HG02973 (cell line): Measurements from ENCODE around the gene SCAF8.
A peak's percentile ranks its signal among the peaks of the same experiment; 100 is the strongest.
"Not testable (repeated sequence)": the region's sequence is repeated elsewhere in the genome, so short reads cannot be mapped to it uniquely, and the experiment has no call there.

Experiments used
- ATAC-seq: cut with Tn5 transposase; IDR thresholded peaks from one replicate; pipeline ENCODE4 v1.9.1; 2021; ENCODE audit warnings: moderate library complexity; ENCODE audit not compliant: unreplicated experiment

Gene SCAF8

DNA sequence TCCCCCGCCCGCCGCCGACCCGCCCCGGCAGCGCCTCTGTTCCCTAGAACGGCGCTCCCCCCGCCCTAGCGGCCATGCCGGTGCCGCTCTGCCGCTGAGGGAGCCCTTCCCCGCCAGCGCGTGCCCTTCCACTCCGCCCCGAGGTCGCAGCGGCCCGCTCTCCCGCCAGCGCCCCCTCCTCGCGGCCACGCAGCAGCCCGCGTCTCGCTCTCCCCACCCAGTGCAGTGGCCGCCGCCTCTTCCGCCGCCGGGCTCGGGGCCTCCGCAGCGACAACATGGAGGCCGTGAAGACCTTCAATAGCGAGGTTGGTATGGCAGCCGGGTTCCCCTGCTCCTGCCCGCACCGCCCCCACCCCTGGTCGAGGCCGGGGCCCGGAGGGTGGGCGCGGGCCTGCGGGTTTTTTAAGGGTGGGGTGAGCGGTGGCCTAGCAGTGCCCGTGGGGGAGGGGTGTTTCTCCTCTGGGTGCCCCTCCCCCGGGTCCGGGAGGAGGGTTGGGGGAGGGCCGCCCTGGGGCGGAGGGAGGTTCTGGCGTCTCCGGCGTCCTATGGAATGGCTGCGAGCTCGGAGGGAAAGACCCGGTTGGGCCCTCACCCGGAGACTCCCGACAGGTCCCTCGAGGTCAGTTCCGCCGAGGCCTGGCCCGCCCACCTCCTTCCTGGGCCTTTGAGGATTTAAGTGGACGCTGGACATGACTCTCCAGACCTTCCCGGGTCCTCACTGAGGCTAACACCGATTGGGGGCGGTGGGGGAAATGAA, 588 bp downstream of the SCAF8 start:
- ATAC-seq: peak; percentile 65

DNA sequence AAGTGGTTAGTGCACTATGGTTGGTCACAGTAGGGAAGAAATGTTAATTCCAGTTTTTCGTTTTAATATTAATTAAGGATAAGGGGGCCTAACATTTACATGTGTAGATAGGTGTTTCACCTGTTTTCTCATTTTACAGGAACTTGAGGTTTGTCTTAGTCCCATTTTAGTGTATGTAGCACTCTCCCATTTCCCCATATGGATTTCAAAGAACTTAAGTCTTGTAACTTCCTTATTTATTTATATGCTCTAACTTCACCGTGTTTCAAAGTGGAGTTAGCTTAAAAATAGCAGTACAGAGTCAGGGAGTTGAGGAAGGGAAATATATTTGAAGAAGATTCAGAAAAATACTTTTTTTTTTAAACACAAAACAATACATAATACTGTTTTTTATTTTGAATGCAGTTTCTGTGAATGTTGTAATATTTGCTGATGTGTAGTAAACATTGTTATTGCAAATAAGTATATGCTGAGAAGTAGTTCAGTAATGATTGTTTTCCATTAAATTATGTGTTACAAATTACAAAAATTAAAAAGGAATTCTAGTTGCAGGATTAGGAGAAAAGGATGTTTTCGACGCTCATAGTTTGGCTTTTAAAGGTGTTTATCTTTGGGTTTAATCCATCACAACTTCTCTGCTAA, 3.5 kb downstream of the SCAF8 start:
- ATAC-seq: no peak

DNA sequence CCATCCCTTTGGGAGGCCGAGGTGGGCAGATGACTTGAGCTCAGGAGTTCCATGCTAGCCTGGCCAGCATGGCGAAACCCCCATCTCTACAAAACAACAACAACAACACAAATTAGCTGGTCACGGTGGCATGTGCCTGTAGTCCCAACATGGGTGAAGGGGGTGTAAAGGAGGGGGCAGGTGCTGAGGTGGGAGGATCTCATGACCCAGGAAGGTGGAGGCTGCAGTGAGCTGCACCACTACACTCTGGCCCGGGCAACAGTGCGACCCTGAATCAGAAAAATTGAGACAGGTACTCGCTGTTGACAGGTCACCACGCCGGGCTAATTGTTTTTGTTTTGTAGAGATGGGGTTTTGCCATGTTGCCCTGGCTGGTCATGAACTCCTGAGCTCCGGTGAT, 4.2 kb downstream of the SCAF8 start:
- no peak for ATAC-seq

DNA sequence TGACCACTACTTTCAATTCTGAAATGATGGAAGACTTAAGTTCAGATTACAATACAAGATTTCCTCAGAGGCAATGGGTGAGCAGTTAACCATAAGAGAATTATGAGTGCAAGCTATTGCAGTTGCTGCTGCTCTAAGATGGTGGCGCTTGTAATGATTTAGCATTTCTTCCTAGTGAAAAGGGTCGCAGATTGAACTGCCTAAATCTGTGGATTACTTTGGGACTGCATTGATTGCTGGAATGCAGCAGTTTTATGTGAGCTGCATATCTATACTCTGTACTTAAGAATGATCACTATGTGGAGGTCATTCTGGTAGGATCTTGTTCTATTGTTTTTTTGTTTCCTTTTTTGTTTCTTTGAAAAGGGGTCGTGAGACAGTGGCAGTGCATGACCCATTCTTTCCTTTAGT, 5.3 kb downstream of the SCAF8 start:
- no peak for ATAC-seq

DNA sequence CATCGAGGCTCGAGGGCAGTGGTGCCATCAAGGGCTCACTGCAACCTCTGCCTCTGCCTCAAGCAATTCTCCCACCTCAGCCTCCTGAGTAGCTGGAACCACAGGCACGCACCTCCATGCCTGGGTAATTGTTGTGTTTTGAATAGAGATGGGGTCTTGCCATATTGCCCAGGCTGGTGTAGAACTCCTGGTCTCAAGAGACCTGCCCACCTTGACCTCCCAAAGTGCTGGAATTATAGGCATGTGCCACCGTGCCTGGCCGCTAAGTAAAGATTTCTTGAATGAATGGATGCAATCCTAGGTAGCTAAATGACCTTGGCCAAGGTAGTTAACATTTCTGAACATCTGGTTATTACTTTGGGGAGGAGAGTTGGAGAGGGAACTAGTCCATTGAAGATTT, 7.4 kb downstream of the SCAF8 start:
- ATAC-seq: no peak

DNA sequence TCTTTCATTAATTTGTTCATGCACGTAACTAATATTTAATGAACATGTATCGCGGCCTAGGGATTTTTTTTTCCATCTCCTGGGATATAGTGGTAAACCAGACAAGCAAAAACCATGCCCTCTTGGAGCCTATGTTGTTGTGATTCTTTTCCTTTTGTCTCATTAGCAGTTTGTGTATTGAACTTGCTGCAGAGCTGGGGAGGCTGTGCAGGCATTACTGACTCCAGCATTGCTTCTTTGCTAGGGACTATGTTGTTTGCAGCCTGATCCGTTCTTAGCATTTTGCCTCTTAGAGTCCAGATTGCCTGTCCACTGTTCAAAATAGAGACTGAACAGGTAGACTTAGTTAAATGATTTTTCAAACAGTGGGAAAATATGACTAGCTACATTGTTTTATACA, 9.7 kb downstream of the SCAF8 start:
- ATAC-seq: no peak

DNA sequence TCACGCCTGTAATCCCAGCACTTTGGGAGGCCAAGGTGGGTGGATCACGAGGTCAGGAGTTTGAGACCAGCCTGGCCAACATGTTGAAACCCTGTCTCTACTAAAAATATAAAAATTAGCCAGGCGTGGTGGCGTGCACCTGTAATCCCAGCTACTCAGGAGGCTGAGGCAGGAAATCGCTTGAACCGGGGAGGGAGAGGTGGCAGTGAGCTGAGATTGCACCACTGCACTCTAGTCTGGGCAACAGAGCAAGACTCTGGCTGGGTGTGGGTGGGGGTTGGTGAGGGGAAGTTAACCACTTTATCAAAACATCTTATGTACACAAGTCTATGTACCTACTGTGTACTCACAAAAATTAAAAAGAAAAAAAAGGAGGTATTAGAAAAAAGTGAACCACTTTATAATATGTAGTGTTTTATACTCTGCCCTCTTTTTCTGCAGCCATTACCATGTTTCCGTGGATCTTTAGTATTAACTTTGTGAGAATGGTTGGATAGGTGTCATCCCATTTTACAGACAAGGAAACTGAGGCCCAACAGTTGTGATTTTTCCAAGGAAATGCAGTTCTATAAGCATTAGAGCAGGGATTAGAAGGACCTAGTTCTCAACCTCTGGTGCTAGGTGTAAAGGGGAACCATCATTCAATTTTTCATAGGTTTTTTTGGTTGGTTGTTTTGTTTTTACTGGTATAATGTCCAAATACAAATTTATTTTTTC, 11.0 kb downstream of the SCAF8 start:
- ATAC-seq: not testable (repeated sequence)

DNA sequence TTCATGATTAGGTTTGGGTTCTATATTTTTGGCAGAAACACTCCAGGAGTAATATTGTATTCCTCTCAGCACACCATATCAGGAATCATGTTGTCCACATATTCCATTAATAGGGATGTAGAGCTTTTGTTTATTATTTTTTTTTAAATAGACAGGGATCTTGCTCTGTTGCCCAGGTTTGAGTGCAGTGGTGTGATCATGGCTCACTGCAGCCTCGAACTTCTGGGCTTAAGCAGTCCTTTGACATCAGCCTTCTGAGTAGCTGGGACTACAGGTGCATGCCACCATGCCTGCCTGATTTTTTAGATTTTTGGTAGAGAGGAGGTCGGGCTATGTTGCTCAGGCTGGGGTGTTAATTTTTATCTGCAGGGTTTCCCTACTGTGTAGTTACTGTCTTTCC, 12.0 kb downstream of the SCAF8 start:
- no peak for ATAC-seq

DNA sequence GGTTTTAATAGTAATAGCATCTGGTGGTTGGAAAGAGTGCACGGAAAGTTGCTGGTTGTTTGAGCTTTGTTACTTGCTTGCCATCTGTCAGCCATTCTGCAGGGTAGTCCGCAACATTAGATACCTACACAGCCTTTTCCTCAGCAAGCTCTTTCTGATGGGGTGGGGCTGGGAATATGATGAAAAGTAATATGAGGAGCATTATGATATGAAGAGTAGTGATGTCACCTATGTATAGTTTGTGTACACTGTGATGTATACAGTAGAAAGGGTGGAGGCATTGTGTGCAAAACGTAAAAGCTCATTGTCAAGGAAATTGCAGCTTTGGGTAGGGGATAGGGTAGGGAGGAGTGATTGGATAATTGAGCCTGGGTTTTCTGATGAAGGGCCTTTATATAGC, 16.1 kb downstream of the SCAF8 start:
- ATAC-seq: no peak

DNA sequence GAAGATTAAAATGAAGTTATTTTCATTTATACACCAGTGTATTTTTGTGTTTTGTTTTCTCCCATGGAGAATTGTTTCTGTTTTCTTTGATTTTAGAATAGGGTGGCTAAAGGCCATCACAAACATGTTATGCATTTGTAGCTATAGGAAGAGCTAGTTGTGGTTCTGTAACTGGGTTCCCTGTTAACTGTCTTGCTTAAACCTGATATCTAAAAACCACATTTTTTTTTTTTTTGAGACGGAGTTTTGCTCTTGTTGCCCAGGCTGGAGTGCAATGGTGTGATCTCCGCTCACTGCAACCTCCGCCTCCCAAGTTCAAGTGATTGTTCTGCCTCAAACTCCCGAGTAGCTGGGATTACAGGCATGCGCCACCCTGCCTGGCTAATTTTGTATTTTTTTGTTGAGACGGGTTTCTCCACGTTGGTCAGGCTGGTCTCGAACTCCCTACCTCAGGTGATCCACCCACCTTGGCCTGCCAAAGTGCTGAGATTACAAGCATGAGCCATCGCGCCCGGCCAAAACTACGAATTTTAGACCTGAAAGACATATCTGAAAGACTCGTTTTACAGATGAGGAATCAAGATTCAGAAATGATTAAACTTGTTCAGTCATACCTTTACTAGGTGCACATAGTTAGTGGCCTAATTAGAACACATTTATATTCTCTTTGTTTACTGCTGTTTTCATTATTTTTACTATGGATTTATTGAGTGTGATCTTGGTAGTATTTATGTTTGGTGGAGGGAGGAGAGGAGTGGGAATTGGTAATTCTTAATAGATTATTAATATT, 18.0 kb downstream of the SCAF8 start:
- ATAC-seq: no peak

DNA sequence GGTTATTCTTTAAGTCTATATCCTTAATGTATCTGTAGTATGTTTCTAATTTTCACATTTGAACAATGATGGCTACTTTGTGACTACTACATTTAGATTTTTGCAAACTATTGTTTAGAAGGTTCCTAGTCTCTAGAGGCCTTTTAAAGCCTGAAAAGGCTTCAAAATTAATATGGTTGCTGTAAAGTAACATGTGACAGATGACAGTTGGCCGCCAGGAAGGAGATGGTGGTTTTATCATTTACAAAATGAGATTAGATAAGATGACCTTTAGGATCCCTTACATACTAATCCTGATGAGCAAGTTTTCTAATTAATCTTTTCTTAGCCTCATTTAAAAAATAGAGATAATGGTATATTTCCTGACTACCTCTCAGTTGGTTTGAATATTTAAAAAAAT, 18.8 kb downstream of the SCAF8 start:
- no peak for ATAC-seq

DNA sequence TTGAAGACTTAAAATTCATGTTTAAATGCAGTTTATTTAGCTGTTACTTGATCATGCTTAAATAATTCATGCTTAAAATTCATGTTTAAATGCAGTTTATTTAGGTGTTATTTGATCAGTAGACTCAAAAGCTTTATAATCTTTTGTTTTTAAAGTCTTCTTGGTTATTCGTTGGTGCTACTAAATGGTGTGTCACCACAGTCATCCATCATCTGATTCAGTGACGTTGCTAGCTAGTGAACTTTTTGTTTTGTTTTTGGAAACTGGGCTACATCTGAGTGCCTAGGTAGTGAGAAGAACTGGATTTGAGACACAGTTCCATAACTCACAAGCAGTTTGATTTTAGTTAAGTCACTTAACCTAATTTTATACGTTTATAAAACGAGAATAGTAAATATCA, 20.9 kb downstream of the SCAF8 start:
- no peak for ATAC-seq

DNA sequence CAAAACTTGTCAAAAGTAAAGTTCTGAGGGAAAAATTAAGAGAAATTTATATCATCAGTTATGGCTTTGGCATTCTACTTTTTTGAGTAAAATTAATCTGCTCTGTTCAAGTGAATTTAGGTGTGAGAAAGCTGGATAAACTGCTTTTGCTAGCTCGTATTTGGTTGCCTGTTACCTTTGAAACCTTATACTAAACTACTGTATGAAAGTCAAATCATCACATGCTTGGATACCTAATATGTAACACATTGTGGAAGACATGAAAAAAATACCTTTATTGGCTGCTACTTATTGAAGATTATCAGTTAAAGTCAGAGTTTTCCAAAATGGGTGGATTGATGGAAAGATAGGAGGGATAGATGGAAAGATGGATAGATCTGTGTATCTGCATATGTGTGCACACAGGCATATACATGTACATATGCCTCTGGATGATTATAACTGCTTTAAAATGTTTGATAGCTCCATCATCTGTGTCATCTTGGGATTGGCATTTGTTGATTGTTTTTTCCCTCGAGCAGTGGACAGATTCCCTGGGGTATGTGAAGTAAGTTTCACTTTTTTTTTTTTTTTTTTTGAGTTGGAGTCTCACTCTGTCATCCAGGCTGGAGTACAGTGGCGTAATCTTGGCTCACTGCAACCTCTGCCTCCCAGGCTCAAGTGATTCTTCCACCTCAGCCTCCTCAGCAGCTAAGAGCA, 24.3 kb downstream of the SCAF8 start:
- no peak for ATAC-seq

DNA sequence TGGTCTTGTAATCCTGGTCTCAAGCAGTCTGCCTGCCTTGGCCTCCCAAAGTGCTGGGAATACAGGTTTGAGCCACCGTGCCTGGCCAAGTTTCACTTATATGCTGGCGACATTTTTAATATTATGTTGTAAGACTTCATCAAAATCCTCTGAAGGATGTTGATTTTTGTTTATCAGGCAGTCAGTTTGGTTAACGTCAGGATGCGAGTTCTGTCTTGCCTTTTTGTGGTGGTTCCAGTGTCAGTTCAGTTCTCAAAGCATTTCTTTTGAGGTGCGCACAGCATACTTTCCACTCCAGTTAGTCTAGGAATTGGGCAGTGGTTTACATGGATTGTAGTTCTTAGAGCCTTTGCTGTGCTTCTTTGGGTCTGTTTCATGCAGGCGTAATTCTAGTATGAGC, 24.9 kb downstream of the SCAF8 start:
- ATAC-seq: no peak

DNA sequence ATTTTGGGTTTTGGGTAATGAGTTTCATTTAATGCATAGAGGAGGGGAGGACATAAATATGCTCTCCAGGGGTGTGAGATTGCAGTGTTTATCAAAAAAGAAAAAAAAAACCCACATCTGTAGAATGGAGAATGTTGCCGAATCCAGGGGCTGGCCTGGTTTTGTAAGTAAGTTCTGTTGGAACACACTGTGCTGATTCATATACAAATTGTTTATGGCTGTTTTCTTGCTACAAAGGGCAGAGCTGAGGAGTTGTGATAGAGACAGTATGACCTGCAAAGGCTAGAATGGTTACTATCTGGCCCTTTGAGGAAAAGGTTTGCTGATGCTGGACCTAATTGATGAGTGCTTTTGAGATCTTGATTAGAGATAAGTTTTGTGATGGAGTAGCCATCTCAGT, 30.4 kb downstream of the SCAF8 start:
- no peak for ATAC-seq

DNA sequence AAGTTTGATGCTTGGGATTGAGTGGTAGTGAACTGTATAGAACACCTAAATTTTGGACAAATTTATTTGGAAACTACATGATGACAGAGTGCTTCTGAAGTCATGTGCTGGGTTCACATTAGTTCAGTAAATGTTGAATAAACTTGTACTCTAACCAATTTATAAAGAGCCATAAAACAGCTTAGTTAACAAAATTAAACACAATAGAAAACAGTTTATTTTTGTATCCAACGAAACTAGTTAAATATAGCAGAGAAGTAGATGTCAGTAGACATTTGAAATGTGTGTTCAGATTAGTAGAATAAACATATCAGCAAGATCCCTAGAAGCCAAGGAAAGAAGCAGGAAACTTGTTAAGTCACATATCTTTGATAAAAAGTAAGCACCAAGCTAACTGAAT, 32.1 kb downstream of the SCAF8 start:
- no peak for ATAC-seq

DNA sequence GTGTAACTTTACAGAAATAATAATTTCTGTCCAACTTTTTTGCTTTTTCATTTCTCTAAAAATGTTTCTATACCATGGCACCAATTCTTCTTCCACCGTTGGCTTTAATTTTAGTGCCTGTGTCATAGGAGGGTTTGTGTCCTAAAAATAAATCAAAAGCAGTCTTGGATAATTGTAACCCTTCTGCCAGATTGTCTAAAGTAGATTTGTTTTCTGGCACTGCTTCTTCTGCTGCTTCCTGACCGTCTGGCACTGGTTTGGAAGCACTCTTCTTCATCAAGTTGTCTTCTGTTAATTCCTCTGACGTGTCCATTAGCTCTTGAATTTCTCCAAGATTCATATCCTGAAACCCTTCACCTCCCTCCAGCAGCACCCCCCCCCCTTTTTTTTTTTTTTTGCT, 33.1 kb downstream of the SCAF8 start:
- no peak for ATAC-seq

DNA sequence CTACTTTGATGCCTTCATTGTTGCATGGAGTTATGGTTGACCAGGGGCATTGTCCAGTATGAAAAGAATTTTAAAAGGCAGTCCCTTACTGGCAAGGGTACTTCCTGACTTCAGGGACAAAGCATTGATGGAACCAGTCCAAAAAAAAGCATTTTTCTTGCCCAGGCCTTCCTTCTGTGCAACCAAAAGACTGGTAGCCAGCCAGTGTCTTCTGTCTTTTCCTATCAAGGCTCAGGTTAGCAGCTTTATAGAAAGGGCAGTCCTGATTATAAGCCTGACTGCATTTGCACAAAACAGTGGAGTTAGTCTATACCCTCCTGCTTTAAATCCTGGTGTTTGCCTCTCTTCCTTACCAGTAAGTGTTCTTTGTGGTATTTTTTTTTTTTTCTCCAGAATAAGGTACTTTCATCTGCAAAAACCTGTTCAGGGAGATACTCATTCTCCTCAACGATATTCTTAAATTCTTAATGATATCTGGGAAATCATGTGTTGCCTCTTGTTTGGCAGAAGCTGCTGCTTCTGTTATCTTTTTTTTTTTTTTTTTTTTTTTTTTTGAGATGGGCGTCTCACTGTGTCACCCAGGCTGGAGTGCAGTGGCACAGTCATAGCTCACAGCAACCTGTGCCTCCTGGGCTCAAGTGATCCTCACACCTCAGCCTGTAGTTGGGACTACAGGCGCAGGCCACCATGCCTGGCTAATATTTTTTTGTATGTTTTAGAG, 33.9 kb downstream of the SCAF8 start:
- ATAC-seq: no peak

DNA sequence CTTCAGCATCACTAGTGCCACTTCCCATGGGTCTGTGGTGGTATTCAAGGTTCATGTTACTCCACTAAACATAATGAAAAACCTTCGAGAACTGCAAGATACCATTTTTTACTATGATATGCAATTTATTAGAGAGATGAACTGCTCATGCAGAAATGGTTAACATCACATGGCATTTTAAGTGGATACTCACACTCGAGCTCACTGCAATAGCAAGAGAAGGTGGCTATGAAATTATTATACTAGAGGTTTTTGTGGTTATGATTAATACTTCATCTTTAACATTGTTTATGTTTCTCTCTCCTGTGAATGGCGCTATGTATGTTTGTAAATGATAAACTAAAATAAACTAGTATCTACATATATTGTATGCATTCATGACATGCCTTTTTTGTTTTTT, 35.1 kb downstream of the SCAF8 start:
- no peak for ATAC-seq

DNA sequence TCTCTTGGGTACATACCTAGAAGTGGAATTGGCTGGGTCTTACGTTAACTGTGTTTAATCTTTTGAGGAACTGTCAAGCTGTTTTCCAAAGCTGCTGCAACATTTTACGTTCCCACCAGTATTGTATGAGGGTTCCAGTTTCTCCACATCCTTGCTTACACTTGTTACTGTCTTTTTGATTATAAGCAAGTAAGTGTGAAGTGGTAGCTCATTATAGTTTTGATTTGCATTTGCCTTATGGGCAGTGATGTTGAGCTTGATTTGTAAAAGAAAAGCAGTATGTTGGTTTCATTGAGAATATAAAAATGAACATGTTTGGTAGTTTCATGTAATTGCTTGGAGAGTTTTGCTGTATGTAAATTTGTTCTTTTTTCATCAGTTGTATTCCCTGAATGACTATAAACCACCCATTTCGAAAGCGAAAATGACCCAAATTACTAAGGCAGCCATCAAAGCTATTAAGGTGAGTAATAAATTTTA, 40.4 kb downstream of the SCAF8 start:
- ATAC-seq: peak; percentile 98
